Activated CD8-positive, alpha-beta memory T cell treated with anti-CD3 and anti-CD28 coated beads for 1 hour (primary cell): ENCODE results near the gene PRKCZ.
A peak's percentile ranks its signal among the peaks of the same experiment; 100 is the strongest.
"Not testable (repeated sequence)": the region's sequence is repeated elsewhere in the genome, so short reads cannot be mapped to it uniquely, and the experiment has no call there.

Experiments used
- DNase-seq, 2 donors: peaks; one replicate each; pipeline ENCODE4 v3.0.0-alpha.2; 2020; ENCODE audit warnings: low read depth in 1 of 2; ENCODE audit errors: extremely low read depth in 1 of 2

PRKCZ gene

GRCh38 chr1:2130156-2130555, 79.9 kb downstream of the PRKCZ start:
- no peak for DNase-seq

- DNase-seq: no peak
Observed at GRCh38 chr1:2130871-2131289, 80.7 kb downstream of the PRKCZ start.

- no peak for DNase-seq
Observed at GRCh38 chr1:2132222-2133038, 82.2 kb downstream of the PRKCZ start.

- DNase-seq: peak; percentile 93 to 95
Observed at GRCh38 chr1:2133039-2133878, 83.0 kb downstream of the PRKCZ start.

GRCh38 chr1:2133879-2134215, 83.6 kb downstream of the PRKCZ start:
- DNase-seq: no peak

- no peak for DNase-seq
Observed at GRCh38 chr1:2134266-2134620, 84.0 kb downstream of the PRKCZ start.

GRCh38 chr1:2134621-2135307, 84.6 kb downstream of the PRKCZ start:
- DNase-seq: no peak

GRCh38 chr1:2135441-2135841, 85.2 kb downstream of the PRKCZ start:
- DNase-seq: no peak

- DNase-seq: no peak
Observed at GRCh38 chr1:2135941-2136340, 85.7 kb downstream of the PRKCZ start.

GRCh38 chr1:2136386-2137235, 86.4 kb downstream of the PRKCZ start:
- DNase-seq: no peak

GRCh38 chr1:2137257-2138121, 87.3 kb downstream of the PRKCZ start:
- no peak for DNase-seq

- DNase-seq: not testable (repeated sequence)
Observed at GRCh38 chr1:2139156-2139555, 88.9 kb downstream of the PRKCZ start.

- DNase-seq: no peak
Observed at GRCh38 chr1:2141025-2141424, 90.8 kb downstream of the PRKCZ start.

GRCh38 chr1:2143814-2144500, 93.7 kb downstream of the PRKCZ start:
- no peak for DNase-seq

- no peak for DNase-seq
Observed at GRCh38 chr1:2144501-2145090, 94.4 kb downstream of the PRKCZ start.

GRCh38 chr1:2145946-2146835, 96.0 kb downstream of the PRKCZ start:
- DNase-seq: no peak

- no peak for DNase-seq
Observed at GRCh38 chr1:2146836-2147517, 96.8 kb downstream of the PRKCZ start.
